ENCODE measurements around the gene SLC47A2. TPM values are rescaled to one million over a fixed set of nuclear protein-coding genes. Genes with fewer than 3 reads are reported as not detected.

SLC47A2 gene
- total and polyA plus RNA-seq, 8 donors = not detected

GRCh38 chr17:19644493-19645210 lies 71.7 kb downstream of the SLC47A2 start:
- no peaks in the 10 kb centered on the region for H3K36me3 ChIP-seq
- no peaks in the 10 kb centered on the region for H3K27me3 ChIP-seq
- H3K4me1 ChIP-seq = peaks cover 7 to 18% (median 15%) of the 10 kb centered on the region in 3 donors
- DNase-seq = no peak
- FAIRE-seq = no peak
- intact Hi-C loops (cut with DNase I) = no loop called here
- H3K9me3 ChIP-seq = no peaks in the 10 kb centered on the region
- ATAC-seq = no peak
- H3K27ac ChIP-seq = peak overlapping the region in 2 of 4 donors; percentile 53 to 94
- H3K4me3 ChIP-seq = no peak overlapping the region
- WGBS, 2 donors = 76 to 78% methylated on average over 5 of the region's 5 CpGs
- TF ChIP-seq CTCF (IDR thresholded peaks at IDR 0.05) = no peak

GRCh38 chr17:19642373-19642893 lies 74.0 kb downstream of the SLC47A2 start:
- WGBS, 2 donors = 54 to 55% methylated on average over 5 of the region's 5 CpGs
- intact Hi-C loops (cut with DNase I) = no loop called here
- ATAC-seq = no peak

GRCh38 chr17:19641687-19642372 lies 74.6 kb downstream of the SLC47A2 start:
- no peak for TF ChIP-seq CTCF (IDR thresholded peaks at IDR 0.05)

More at GRCh38 chr17:19642373-19642893, 74.0 kb downstream of the SLC47A2 start:
- no peak for FAIRE-seq
- H3K4me1 ChIP-seq = peaks cover 7 to 13% (median 13%) of the 10 kb centered on the region in 3 donors
- no peak for TF ChIP-seq CTCF (IDR thresholded peaks at IDR 0.05)
- no peak overlapping the region for H3K4me3 ChIP-seq
- no peaks in the 10 kb centered on the region for H3K9me3 ChIP-seq
- H3K27me3 ChIP-seq = no peaks in the 10 kb centered on the region
- no peak for DNase-seq
- H3K27ac ChIP-seq = no peak overlapping the region
- H3K36me3 ChIP-seq = no peaks in the 10 kb centered on the region

GRCh38 chr17:19631905-19632304 lies 84.5 kb downstream of the SLC47A2 start:
- H3K27me3 ChIP-seq = no peaks in the 10 kb centered on the region
- H3K4me3 ChIP-seq = no peak overlapping the region
- no peak overlapping the region for H3K27ac ChIP-seq
- DNase-seq (no peak), ATAC-seq (no peak), FAIRE-seq (no peak)
- no peaks in the 10 kb centered on the region for H3K36me3 ChIP-seq
- H3K9me3 ChIP-seq = no peaks in the 10 kb centered on the region
- intact Hi-C loops (cut with DNase I) = loop anchor here in 1 of 3 donors (10.0 kb wide), 1 partner anchor 97 kb away; the partner anchor contains the start of gene SLC47A1
- WGBS, 2 donors = 91 to 95% methylated on average over 2 of the region's 2 CpGs
- no peaks in the 10 kb centered on the region for H3K4me1 ChIP-seq
- TF ChIP-seq CTCF (IDR thresholded peaks at IDR 0.05) = no peak

More at GRCh38 chr17:19641687-19642372, 74.6 kb downstream of the SLC47A2 start:
- Histone ChIP-seq H3K9me3 (no peaks in the 10 kb centered on the region), H3K36me3 (no peaks in the 10 kb centered on the region), H3K4me3 (no peak overlapping the region), H3K4me1 (peaks cover 5 to 7% (median 7%) of the 10 kb centered on the region in 3 donors), H3K27ac (no peak overlapping the region), H3K27me3 (no peaks in the 10 kb centered on the region)
- DNase-seq (no peak), ATAC-seq (no peak), FAIRE-seq (no peak)
- intact Hi-C loops (cut with DNase I) = no loop called here
- WGBS, 2 donors = 85 to 88% methylated on average over 4 of the region's 4 CpGs

Measured in pancreas (tissue), 10 donors.